ENCODE results near the gene HJURP.

DNA sequence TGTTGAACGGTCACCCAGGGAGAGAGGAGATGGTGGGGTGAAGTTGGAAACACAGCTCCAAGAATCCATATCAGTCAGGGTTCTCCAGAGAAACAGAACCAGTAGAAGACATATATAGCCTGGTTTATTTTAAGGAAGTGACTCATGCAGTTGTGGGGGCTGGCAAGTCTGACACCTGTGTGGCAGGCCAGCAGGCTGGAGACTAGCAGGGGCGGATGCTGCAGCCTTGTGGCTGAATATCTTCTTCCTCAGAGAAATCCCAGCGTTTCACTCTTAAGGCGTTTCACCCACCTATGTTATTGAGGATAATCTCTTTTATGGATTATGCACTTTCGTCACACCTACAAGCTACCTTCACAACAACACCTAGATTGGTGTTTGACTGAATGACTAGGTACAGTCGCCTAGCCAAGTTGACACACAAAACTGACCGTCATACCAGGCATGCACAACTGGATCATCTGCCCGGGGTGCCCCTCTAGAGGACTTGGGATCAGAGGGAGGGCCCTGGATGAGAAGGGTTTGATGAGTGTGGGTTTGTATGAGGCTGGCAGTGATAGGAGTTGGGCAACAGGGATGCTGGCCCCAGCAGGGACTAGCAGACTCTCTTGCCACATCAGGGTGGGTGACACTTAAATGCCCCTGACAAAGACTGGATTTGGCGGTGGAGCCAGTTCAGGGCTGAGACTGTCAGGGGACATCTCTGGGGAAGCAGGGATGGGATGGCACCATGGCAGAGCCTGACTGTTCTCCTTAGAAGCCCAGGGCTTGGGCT is 52.8 kb downstream of the HJURP start:
- TF ChIP-seq GATA3 (IDR thresholded peaks at IDR 0.05; ENCODE audit: low read depth, low read length) (no peak), GATA2 (IDR thresholded peaks at IDR 0.05; ENCODE audit: low read depth, low read length) (no peak)

All from SH-SY5Y (cell line).